ENCODE results near the gene SFR1.

SFR1 gene

GRCh38 chr10:104104926-104105325, 17.0 kb upstream of the SFR1 start:
- no peak for DNase-seq (ENCODE audit: low read depth, low spot score)

- DNase-seq (ENCODE audit: low read depth, low spot score): no peak
Observed at GRCh38 chr10:104109908-104110662, 11.9 kb upstream of the SFR1 start.

GRCh38 chr10:104113376-104113956, 8.5 kb upstream of the SFR1 start:
- no peak for DNase-seq (ENCODE audit: low read depth, low spot score)

GRCh38 chr10:104117839-104118323, 4.1 kb upstream of the SFR1 start:
- DNase-seq (ENCODE audit: low read depth, low spot score): no peak

GRCh38 chr10:104119996-104120395, 2.0 kb upstream of the SFR1 start:
- no peak for DNase-seq (ENCODE audit: low read depth, low spot score)

GRCh38 chr10:104120512-104120902, 1.5 kb upstream of the SFR1 start:
- no peak for DNase-seq (ENCODE audit: low read depth, low spot score)

- DNase-seq (ENCODE audit: low read depth, low spot score): peak; percentile 79
Observed at GRCh38 chr10:104120903-104121484, 977 bp upstream of the SFR1 start.

- DNase-seq (ENCODE audit: low read depth, low spot score): no peak
Observed at GRCh38 chr10:104122225-104123107, 495 bp downstream of the SFR1 start.

GRCh38 chr10:104123397-104123796, 1.4 kb downstream of the SFR1 start:
- DNase-seq (ENCODE audit: low read depth, low spot score): no peak

- no peak for DNase-seq (ENCODE audit: low read depth, low spot score)
Observed at GRCh38 chr10:104127411-104127810, 5.4 kb downstream of the SFR1 start.

- no peak for DNase-seq (ENCODE audit: low read depth, low spot score)
Observed at GRCh38 chr10:104128214-104128613, 6.2 kb downstream of the SFR1 start.

GRCh38 chr10:104130041-104130440, 8.1 kb downstream of the SFR1 start:
- no peak for DNase-seq (ENCODE audit: low read depth, low spot score)

GRCh38 chr10:104138131-104138530, 16.2 kb downstream of the SFR1 start:
- DNase-seq (ENCODE audit: low read depth, low spot score): no peak

GRCh38 chr10:104139221-104139620, 17.2 kb downstream of the SFR1 start:
- no peak for DNase-seq (ENCODE audit: low read depth, low spot score)

- no peak for DNase-seq (ENCODE audit: low read depth, low spot score)
Observed at GRCh38 chr10:104142081-104142480, 20.1 kb downstream of the SFR1 start.

GRCh38 chr10:104143829-104144228, 21.9 kb downstream of the SFR1 start:
- DNase-seq (ENCODE audit: low read depth, low spot score): no peak

GRCh38 chr10:104144931-104145330, 23.0 kb downstream of the SFR1 start:
- no peak for DNase-seq (ENCODE audit: low read depth, low spot score)

GRCh38 chr10:104146882-104147281, 24.9 kb downstream of the SFR1 start:
- no peak for DNase-seq (ENCODE audit: low read depth, low spot score)

- DNase-seq (ENCODE audit: low read depth, low spot score): no peak
Observed at GRCh38 chr10:104150139-104150538, 28.2 kb downstream of the SFR1 start.

GRCh38 chr10:104151737-104152136, 29.8 kb downstream of the SFR1 start:
- no peak for DNase-seq (ENCODE audit: low read depth, low spot score)

- DNase-seq (ENCODE audit: low read depth, low spot score): no peak
Observed at GRCh38 chr10:104155591-104155990, 33.6 kb downstream of the SFR1 start.
